Neural cell (in vitro differentiated cells): ENCODE results near the gene GDI2. TPM values are rescaled to one million over a fixed set of nuclear protein-coding genes. Genes with fewer than 3 reads are reported as not detected.

Experiments
- H2AFZ ChIP-seq: fragments of 200-600, 300-800 bp; sonication (generic), shearing (Covaris generic); 2 replicates; pipeline ENCODE4 v1.6.0; 2014; ENCODE audit warnings: low read depth, mild to moderate bottlenecking, antibody characterized with exemption, low read length, moderate library complexity
- H3F3A ChIP-seq: fragments of 200-600 bp; shearing (Covaris generic); 2 replicates; pipeline ENCODE4 v1.6.1; 2016; ENCODE audit warnings: mild to moderate bottlenecking, moderate library complexity, mixed read lengths, antibody characterized with exemption, low read length; ENCODE audit not compliant: insufficient read depth, poor library complexity, severe bottlenecking
- H3K27ac ChIP-seq: fragments of 200-600, 300-800 bp; sonication (generic), shearing (Covaris generic); 2 replicates; pipeline ENCODE4 v1.5.1; 2014; ENCODE audit warnings: mild to moderate bottlenecking, low read length, moderate library complexity
- H3K27me3 ChIP-seq: fragments of 300-800, 200-600 bp; sonication (generic), shearing (Covaris generic); 2 replicates; pipeline ENCODE4 v1.6.0; 2014; ENCODE audit warnings: mild to moderate bottlenecking, low read depth, low read length, moderate library complexity; ENCODE audit not compliant: insufficient read depth
- H3K36me3 ChIP-seq: fragments of 300-800, 200-600 bp; sonication (generic), shearing (Covaris generic); 2 replicates; pipeline ENCODE4 v1.5.1; 2014; ENCODE audit warnings: mild to moderate bottlenecking, antibody characterized with exemption, low read length, moderate library complexity; ENCODE audit not compliant: insufficient read depth
- H3K4me2 ChIP-seq: fragments of 300-800, 200-600 bp; sonication (generic), shearing (Covaris generic); 2 replicates; pipeline ENCODE4 v1.6.0; 2014; ENCODE audit warnings: mild to moderate bottlenecking, low read length
- H3K4me3 ChIP-seq: fragments of 300-800, 200-600 bp; sonication (generic), shearing (Covaris generic); 2 replicates; pipeline ENCODE4 v1.5.1; 2014; ENCODE audit warnings: mild to moderate bottlenecking, low read length, moderate library complexity
- H3K79me2 ChIP-seq: fragments of 200-600 bp; shearing (Covaris generic); replicated peaks from 2 replicates; pipeline ENCODE4 v1.6.0; 2014; ENCODE audit warnings: mild to moderate bottlenecking, low read length, moderate library complexity; ENCODE audit not compliant: insufficient read depth
- H3K9ac ChIP-seq: fragments of 300-800, 200-600 bp; sonication (generic), shearing (Covaris generic); 2 replicates; pipeline ENCODE4 v1.6.1; 2016; ENCODE audit warnings: mild to moderate bottlenecking, low read length, mixed read lengths
- H3K9me2 ChIP-seq: fragments of 200-600 bp; shearing (Covaris generic); 2 replicates; pipeline ENCODE4 v1.6.1; 2016; ENCODE audit warnings: mild to moderate bottlenecking, low read length, mixed read lengths; ENCODE audit not compliant: insufficient read depth
- H3K9me3 ChIP-seq: fragments of 200-600, 300-800 bp; sonication (generic), shearing (Covaris generic); 2 replicates; pipeline ENCODE4 v1.6.1; 2016; ENCODE audit warnings: mild to moderate bottlenecking, mixed run types, low read length, moderate library complexity, mixed read lengths
- H4K20me1 ChIP-seq: fragments of 200-600 bp; shearing (Covaris generic); 2 replicates; pipeline ENCODE4 v1.6.1; 2016; ENCODE audit warnings: mild to moderate bottlenecking, mixed run types; ENCODE audit not compliant: insufficient read depth
- EP300 ChIP-seq: fragments of 450-650 bp; conservative IDR thresholded peaks from 2 replicates; pipeline ENCODE4 v1.6.1; 2014; ENCODE audit warnings: antibody characterized with exemption, mild to moderate bottlenecking, moderate library complexity; ENCODE audit not compliant: poor library complexity, severe bottlenecking
- EZH2 ChIP-seq: fragments of 200-600, 300-800 bp; shearing (Covaris generic), sonication (generic); IDR thresholded peaks from 2 replicates; pipeline ENCODE4 v1.6.1; 2014; ENCODE audit warnings: antibody characterized with exemption, low read length, borderline replicate concordance, mild to moderate bottlenecking; ENCODE audit not compliant: insufficient read depth, poor library complexity, severe bottlenecking
- MXI1 ChIP-seq: fragments of 450-650 bp; conservative IDR thresholded peaks from 2 replicates; pipeline ENCODE4 v1.6.1; 2014; ENCODE audit warnings: antibody characterized with exemption, mild to moderate bottlenecking; ENCODE audit not compliant: poor library complexity, severe bottlenecking
- POLR2AphosphoS5 ChIP-seq: IDR thresholded peaks from 2 replicates; pipeline ENCODE4 v1.6.1; 2012
- RAD21 ChIP-seq: fragments of 450-650 bp; conservative IDR thresholded peaks from 2 replicates; pipeline ENCODE4 v1.6.1; 2014; ENCODE audit warnings: antibody characterized with exemption, mild to moderate bottlenecking, moderate library complexity
- SMC3 ChIP-seq: fragments of 450-650 bp; conservative IDR thresholded peaks from 2 replicates; pipeline ENCODE4 v1.6.1; 2014; ENCODE audit warnings: antibody characterized with exemption, mild to moderate bottlenecking, moderate library complexity; ENCODE audit not compliant: poor library complexity
- TAF1 ChIP-seq: IDR thresholded peaks from 2 replicates; pipeline ENCODE4 v1.6.1; 2012; ENCODE audit warnings: low read depth
- polyA plus RNA-seq: library from polyadenylated mRNA; depleted of rRNA; stranded (reverse); fragments of >200 nt; gene quantifications from 2 replicates; pipeline ENCODE4 v1.2.3, GENCODE V29; 2014
- TF ChIP-seq, protein P1 (sequence below): fragments of 450-650 bp; IDR thresholded peaks from 2 replicates; pipeline ENCODE4 v1.5.1; 2014; ENCODE audit warnings: antibody characterized with exemption, mild to moderate bottlenecking, moderate library complexity; ENCODE audit not compliant: poor library complexity, severe bottlenecking
- TF ChIP-seq, protein P2 (sequence below): IDR thresholded peaks from 2 replicates; pipeline ENCODE4 v1.6.1; 2012; ENCODE audit warnings: borderline replicate concordance

The GDI2 gene
- polyA plus RNA-seq, 1 donor from 2014 or later: 352 TPM

DNA sequence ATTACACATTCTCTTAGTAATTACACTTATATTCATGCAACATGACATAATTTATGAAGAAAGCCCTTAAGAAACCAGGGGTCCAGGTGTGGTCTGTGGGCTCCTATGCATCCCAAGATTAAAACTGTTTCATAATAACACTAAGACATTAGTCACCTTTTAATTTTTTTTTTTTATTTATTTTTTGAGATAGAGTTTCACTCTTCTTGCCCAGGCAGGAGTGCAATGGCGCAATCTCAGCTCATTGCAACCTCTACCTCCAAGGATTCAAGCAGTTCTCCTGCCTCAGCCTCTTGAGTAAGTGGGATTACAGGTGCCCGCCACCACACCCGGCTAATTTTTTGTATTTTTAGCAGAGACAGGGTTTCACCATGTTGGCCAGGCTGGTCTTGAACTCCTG, 12.5 kb downstream of the GDI2 start:
- Histone ChIP-seq H2AFZ (no peak overlapping the region), H3K4me3 (no peak overlapping the region), H3K9ac (no peak overlapping the region), H3K4me2 (no peak overlapping the region), H3F3A (no peaks in the 10 kb centered on the region), H3K36me3 (no peaks in the 10 kb centered on the region), H4K20me1 (no peaks in the 10 kb centered on the region), H3K79me2 (peaks cover 77% of the 10 kb centered on the region), H3K9me2 (no peaks in the 10 kb centered on the region), H3K9me3 (no peaks in the 10 kb centered on the region), H3K27ac (no peak overlapping the region), H3K27me3 (no peaks in the 10 kb centered on the region)
- no peak for TF ChIP-seq EZH2
- TF ChIP-seq, protein P1, sequence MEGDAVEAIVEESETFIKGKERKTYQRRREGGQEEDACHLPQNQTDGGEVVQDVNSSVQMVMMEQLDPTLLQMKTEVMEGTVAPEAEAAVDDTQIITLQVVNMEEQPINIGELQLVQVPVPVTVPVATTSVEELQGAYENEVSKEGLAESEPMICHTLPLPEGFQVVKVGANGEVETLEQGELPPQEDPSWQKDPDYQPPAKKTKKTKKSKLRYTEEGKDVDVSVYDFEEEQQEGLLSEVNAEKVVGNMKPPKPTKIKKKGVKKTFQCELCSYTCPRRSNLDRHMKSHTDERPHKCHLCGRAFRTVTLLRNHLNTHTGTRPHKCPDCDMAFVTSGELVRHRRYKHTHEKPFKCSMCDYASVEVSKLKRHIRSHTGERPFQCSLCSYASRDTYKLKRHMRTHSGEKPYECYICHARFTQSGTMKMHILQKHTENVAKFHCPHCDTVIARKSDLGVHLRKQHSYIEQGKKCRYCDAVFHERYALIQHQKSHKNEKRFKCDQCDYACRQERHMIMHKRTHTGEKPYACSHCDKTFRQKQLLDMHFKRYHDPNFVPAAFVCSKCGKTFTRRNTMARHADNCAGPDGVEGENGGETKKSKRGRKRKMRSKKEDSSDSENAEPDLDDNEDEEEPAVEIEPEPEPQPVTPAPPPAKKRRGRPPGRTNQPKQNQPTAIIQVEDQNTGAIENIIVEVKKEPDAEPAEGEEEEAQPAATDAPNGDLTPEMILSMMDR: no peak
- no peak for TF ChIP-seq TAF1
- TF ChIP-seq MXI1: no peak
- no peak for TF ChIP-seq RAD21
- no peak for TF ChIP-seq POLR2AphosphoS5
- no peak for TF ChIP-seq SMC3
- TF ChIP-seq, protein P2, sequence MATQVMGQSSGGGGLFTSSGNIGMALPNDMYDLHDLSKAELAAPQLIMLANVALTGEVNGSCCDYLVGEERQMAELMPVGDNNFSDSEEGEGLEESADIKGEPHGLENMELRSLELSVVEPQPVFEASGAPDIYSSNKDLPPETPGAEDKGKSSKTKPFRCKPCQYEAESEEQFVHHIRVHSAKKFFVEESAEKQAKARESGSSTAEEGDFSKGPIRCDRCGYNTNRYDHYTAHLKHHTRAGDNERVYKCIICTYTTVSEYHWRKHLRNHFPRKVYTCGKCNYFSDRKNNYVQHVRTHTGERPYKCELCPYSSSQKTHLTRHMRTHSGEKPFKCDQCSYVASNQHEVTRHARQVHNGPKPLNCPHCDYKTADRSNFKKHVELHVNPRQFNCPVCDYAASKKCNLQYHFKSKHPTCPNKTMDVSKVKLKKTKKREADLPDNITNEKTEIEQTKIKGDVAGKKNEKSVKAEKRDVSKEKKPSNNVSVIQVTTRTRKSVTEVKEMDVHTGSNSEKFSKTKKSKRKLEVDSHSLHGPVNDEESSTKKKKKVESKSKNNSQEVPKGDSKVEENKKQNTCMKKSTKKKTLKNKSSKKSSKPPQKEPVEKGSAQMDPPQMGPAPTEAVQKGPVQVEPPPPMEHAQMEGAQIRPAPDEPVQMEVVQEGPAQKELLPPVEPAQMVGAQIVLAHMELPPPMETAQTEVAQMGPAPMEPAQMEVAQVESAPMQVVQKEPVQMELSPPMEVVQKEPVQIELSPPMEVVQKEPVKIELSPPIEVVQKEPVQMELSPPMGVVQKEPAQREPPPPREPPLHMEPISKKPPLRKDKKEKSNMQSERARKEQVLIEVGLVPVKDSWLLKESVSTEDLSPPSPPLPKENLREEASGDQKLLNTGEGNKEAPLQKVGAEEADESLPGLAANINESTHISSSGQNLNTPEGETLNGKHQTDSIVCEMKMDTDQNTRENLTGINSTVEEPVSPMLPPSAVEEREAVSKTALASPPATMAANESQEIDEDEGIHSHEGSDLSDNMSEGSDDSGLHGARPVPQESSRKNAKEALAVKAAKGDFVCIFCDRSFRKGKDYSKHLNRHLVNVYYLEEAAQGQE: no peak
- no peak for TF ChIP-seq EP300

DNA sequence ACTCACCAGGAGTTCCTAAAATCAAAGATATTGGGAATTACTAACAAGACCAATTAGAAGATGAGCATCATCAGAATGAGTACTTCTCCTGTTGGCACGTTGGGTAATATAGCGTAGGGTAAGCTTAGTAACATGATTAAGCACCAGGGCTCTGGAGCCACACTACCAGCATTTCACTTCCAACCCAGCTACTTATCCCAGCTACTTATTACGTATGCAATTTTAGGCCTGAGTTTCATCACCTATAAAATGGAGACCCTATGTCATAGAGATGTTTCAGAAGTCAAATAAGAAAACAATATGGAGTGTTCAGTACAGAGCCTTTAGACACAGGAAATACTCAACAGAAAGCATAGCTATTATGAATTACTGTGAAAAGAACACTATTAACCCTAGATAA, 19.0 kb downstream of the GDI2 start:
- H3K27ac ChIP-seq: no peak overlapping the region
- no peaks in the 10 kb centered on the region for H3K9me3 ChIP-seq
- TF ChIP-seq EP300 (no peak), RAD21 (no peak), EZH2 (no peak), POLR2AphosphoS5 (no peak), SMC3 (no peak), TAF1 (no peak), MXI1 (no peak)
- TF ChIP-seq, protein P2: no peak
- TF ChIP-seq, protein P1: no peak
- H3K9ac ChIP-seq: no peak overlapping the region
- H2AFZ ChIP-seq: no peak overlapping the region
- H3K79me2 ChIP-seq: peaks cover 25% of the 10 kb centered on the region
- no peaks in the 10 kb centered on the region for H3K27me3 ChIP-seq
- peaks cover 4% of the 10 kb centered on the region for H3K36me3 ChIP-seq
- no peak overlapping the region for H3K4me2 ChIP-seq
- no peak overlapping the region for H3K4me3 ChIP-seq
- H3K9me2 ChIP-seq: no peaks in the 10 kb centered on the region
- no peaks in the 10 kb centered on the region for H4K20me1 ChIP-seq
- H3F3A ChIP-seq: no peaks in the 10 kb centered on the region
